PC-3 (cell line): ENCODE results near the gene POLR3E.

Source experiments
- CTCF ChIP-seq: fragments of 300-600 bp; sonication (generic); conservative IDR thresholded peaks from 2 replicates; pipeline ENCODE4 v1.5.1; 2017; ENCODE audit warnings: antibody characterized with exemption, low read depth, mild to moderate bottlenecking, low read length
- EZH2phosphoT487 ChIP-seq: fragments of 300-600 bp; sonication (generic); IDR thresholded peaks from 2 replicates; pipeline ENCODE4 v1.6.1; 2018; ENCODE audit warnings: mild to moderate bottlenecking, antibody characterized with exemption, low read length, borderline replicate concordance

- TF ChIP-seq CTCF (no peak), EZH2phosphoT487 (no peak)
Observed at GRCh38 chr16:22291860-22292318, 5.3 kb upstream of the POLR3E start.
